Tibial artery (tissue), 4 donors: ENCODE data around the gene MST1.

Experiments used
- DNase-seq, 2 donors: peaks; one replicate each; pipeline ENCODE4 v3.0.0-alpha.2; 2019
- H3K27ac ChIP-seq, 2 donors: fragments of 200-600 bp; sonication (generic) in 1 of 2; 1 replicate in 1 of 2; 2 replicates in 1 of 2; pipeline ENCODE4 v1.5.1; 2018 to 2019; ENCODE audit warnings: mild to moderate bottlenecking in 1 of 2
- H3K27me3 ChIP-seq, 2 donors: fragments of 200-600 bp; sonication (generic) in 1 of 2; one replicate each; pipeline versions ENCODE4 v1.5.1 to v1.6.0; 2016 to 2019
- H3K36me3 ChIP-seq, 3 donors: fragments of 200-600 bp; sonication (generic) in 2 of 3; one replicate each; pipeline ENCODE4 v1.5.1; 2016 to 2019; ENCODE audit warnings: mild to moderate bottlenecking in 2 of 3
- H3K4me1 ChIP-seq, 4 donors: fragments of 200-600 bp; sonication (generic) in 2 of 4; 1 replicate in 3 of 4; 2 replicates in 1 of 4; pipeline ENCODE4 v1.5.1; 2016 to 2019
- H3K4me3 ChIP-seq, 2 donors: fragments of 200-600 bp; sonication (generic) in 1 of 2; 1 replicate in 1 of 2; 2 replicates in 1 of 2; pipeline ENCODE4 v1.5.1; 2018 to 2019; ENCODE audit warnings: mild to moderate bottlenecking in 2 of 2
- H3K9me3 ChIP-seq, 3 donors: fragments of 200-600 bp; sonication (generic) in 1 of 3; one replicate each; pipeline ENCODE4 v1.5.1; 2016 to 2019
- CTCF ChIP-seq, 2 experiments: fragments of 200-600 bp in 1 of 2; fragments of 450-650 bp in 1 of 2; IDR thresholded peaks; one replicate each; pipeline ENCODE4 v1.5.1; 2017 to 2019; ENCODE audit warnings: antibody characterized with exemption in 2 of 2, mild to moderate bottlenecking in 1 of 2, moderate library complexity in 1 of 2
- intact Hi-C: fragments of 100-400 bp; cut with DNase I; formaldehyde crosslinking; loops from one replicate; pipeline ENCODE4 v1.15.0; 2023; ENCODE audit warnings: low total_unique reads

MST1 gene

GRCh38 chr3:49713336-49714105 is 24.2 kb upstream of the MST1 start:
- peaks cover 0 to 5% (median 1%) of the 10 kb centered on the region in 4 donors for H3K4me1 ChIP-seq
- H3K36me3 ChIP-seq, result peaks cover 10 to 64% (median 16%) of the 10 kb centered on the region in 3 donors
- intact Hi-C loops, result no loop called here
- no peaks in the 10 kb centered on the region for H3K9me3 ChIP-seq
- DNase-seq, result no peak
- no peak for TF ChIP-seq CTCF (IDR thresholded peaks at IDR 0.05)
- no peaks in the 10 kb centered on the region for H3K27me3 ChIP-seq
- H3K4me3 ChIP-seq, result no peak overlapping the region
- no peak overlapping the region for H3K27ac ChIP-seq

DNA sequence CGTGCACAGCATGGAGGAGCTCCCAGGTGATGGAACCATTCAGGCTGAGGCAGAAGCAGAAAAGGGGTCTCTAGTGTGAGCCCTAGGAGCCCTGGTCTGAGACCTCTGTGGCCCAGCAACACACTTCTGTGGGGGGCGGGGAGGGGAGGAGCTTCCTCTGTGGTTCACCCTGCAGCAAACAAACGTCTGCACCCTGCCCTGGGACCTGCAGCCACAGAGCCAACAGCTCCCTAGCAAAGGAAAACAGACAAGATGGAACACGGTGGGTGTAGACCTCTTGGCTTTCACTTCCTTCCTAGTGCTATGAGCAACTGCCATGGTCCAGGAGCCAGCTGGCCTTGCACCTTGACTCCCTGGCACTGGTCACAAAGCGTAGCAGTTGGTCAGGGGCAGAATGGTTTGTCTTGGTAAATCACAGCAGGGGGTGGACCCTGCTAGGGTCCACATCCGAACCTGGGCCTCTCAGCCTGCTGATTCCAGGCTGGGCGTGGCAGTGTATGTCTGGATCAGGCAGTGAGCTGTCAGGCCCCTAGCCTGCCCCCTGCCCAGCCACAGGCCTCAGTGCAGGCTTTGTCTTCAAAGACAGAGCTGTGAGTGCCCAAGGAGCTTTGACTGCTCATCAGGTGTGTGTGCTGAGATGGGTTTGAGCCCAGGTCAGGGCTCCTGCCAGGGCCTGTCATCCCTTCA is 23.5 kb upstream of the MST1 start:
- no peak overlapping the region for H3K4me3 ChIP-seq
- H3K9me3 ChIP-seq, result no peaks in the 10 kb centered on the region
- TF ChIP-seq CTCF (IDR thresholded peaks at IDR 0.05), result no peak
- no peaks in the 10 kb centered on the region for H3K27me3 ChIP-seq
- intact Hi-C loops, result no loop called here
- DNase-seq, result peak in 1 of 2 donors; percentile 53
- H3K36me3 ChIP-seq, result peaks cover 10 to 72% (median 16%) of the 10 kb centered on the region in 3 donors
- H3K27ac ChIP-seq, result no peak overlapping the region
- no peaks in the 10 kb centered on the region for H3K4me1 ChIP-seq

DNA sequence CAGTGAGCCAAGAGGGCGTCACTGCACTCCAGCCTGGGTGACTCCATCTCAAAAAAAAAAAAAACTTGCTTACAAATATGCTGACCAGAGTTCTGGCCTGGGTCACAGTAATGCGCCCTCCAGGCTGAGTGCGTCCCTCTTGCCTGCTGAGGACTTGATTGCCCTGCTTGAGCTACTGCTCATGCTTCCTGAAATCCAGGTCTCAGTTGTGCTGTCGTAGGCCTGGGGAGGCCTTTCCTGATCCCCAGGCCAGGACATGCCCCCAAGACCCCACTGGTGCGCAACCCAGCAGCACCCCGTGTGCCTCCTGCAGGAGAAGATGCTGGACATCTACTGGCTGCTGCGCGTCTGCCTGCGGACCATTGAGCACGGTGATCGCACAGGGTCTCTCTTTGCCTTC is 22.9 kb upstream of the MST1 start:
- no peak for TF ChIP-seq CTCF (IDR thresholded peaks at IDR 0.05)
- intact Hi-C loops, result no loop called here
- Histone ChIP-seq H3K27ac (no peak overlapping the region), H3K4me1 (no peaks in the 10 kb centered on the region), H3K9me3 (no peaks in the 10 kb centered on the region), H3K36me3 (peaks cover 10 to 78% (median 16%) of the 10 kb centered on the region in 3 donors), H3K27me3 (no peaks in the 10 kb centered on the region), H3K4me3 (no peak overlapping the region)
- no peak for DNase-seq

- TF ChIP-seq CTCF (IDR thresholded peaks at IDR 0.05), result no peak
- intact Hi-C loops, result no loop called here
- Histone ChIP-seq H3K27me3 (no peaks in the 10 kb centered on the region), H3K9me3 (no peaks in the 10 kb centered on the region), H3K36me3 (peaks cover 10 to 79% (median 20%) of the 10 kb centered on the region in 3 donors), H3K4me1 (no peaks in the 10 kb centered on the region), H3K4me3 (no peak overlapping the region), H3K27ac (no peak overlapping the region)
- no peak for DNase-seq
These were observed 22.2 kb upstream of the MST1 start for GRCh38 chr3:49711489-49711888.

DNA sequence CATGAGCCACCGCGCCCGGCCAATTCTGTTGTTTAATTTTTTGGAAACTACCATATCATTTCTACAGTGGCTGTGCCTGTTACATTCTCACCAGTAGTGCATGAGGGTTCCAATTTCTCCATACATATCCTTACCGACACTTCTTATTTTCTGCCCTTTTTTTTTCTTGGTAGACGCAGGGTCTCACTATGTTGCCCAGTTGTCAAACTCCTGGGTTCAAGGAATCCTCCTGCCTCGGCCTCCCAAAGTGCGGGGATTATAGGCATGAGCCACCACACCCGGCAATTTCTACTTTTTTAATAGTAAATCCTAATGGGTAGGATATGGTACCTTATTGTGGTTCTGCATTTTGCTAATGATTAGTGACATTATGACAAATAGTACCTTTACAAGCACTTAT is 20.6 kb upstream of the MST1 start:
- intact Hi-C loops, result loop anchor here (10.0 kb wide), 1 partner anchor 105 kb away; the partner anchor contains the start of gene UBA7
- Histone ChIP-seq H3K36me3 (peaks cover 16 to 79% (median 19%) of the 10 kb centered on the region in 3 donors), H3K27me3 (no peaks in the 10 kb centered on the region), H3K27ac (no peak overlapping the region), H3K9me3 (no peaks in the 10 kb centered on the region), H3K4me1 (no peaks in the 10 kb centered on the region), H3K4me3 (no peak overlapping the region)
- DNase-seq, result no peak
- TF ChIP-seq CTCF (IDR thresholded peaks at IDR 0.05), result no peak
